ENCODE results near the gene CDH23.

GRCh38 chr10:71641449-71641848 is 244.7 kb downstream of the CDH23 start:
- TF ChIP-seq CTCF (IDR thresholded peaks at IDR 0.05), result no peak
- TF ChIP-seq POLR2A (IDR thresholded peaks at IDR 0.05), result no peak
- no peak for TF ChIP-seq EP300 (IDR thresholded peaks at IDR 0.05)
